H1 (cell line): ENCODE measurements around the gene ZACN. TPM values are rescaled to one million over a fixed set of nuclear protein-coding genes. Genes with fewer than 3 reads are reported as not detected.

ENCODE experiments used
- ATF2 ChIP-seq: IDR thresholded peaks from 2 replicates; pipeline ENCODE4 v1.6.1; 2012; ENCODE audit warnings: low read length, inconsistent platforms
- CBX8 ChIP-seq: fragments of 300-800, 300-1000 bp; sonication (generic); IDR thresholded peaks from 2 replicates; pipeline ENCODE4 v1.7.1; 2016; ENCODE audit warnings: low read depth, low read length, borderline replicate concordance
- CHD2 ChIP-seq: IDR thresholded peaks from 2 replicates; pipeline ENCODE4 v1.6.1; 2012; ENCODE audit warnings: low read length, improper control_type of control experiment
- KDM4A ChIP-seq: IDR thresholded peaks from one replicate; pipeline ENCODE4 v1.7.1; 2012; ENCODE audit warnings: low read depth, mild to moderate bottlenecking, moderate library complexity, low read length, inconsistent platforms; ENCODE audit not compliant: severe bottlenecking
- RAD21 ChIP-seq, 2 experiments: IDR thresholded peaks in 1 of 2; conservative IDR thresholded peaks in 1 of 2; 2 replicates each; pipeline ENCODE4 v1.6.1; 2011; ENCODE audit warnings: low read depth in 2 of 2, low read length in 2 of 2, improper control_type of control experiment in 1 of 2, inconsistent platforms in 1 of 2, mild to moderate bottlenecking in 1 of 2, moderate library complexity in 1 of 2
- polyA plus RNA-seq, 7 experiments: library from polyadenylated mRNA; depleted of rRNA in 3 of 7; stranded (reverse) in 5 of 7; unstranded in 2 of 7; fragments of >200 nt in 5 of 7; fragments of 200-250 nt in 2 of 7; gene quantifications; 1 replicate in 5 of 7; 2 replicates in 1 of 7; 4 replicates in 1 of 7; pipeline versions ENCODE4 v1.2.1 to v1.2.3, GENCODE V29; 2011 to 2013; ENCODE audit warnings: missing spikeins in 2 of 7, mixed read lengths in 2 of 7
- total RNA-seq: library from RNA; stranded (reverse); fragmentation: NEBNext Ultra II Directional; extraction: Animal tissue kit (Norgen Biotek cat#: 25700); gene quantifications from 2 replicates; pipeline ENCODE4 v1.2.1, GENCODE V29; 2021

Gene ZACN
- total and polyA plus RNA-seq, 2 of the 8 experiments (the other 6 are each of a cell fraction or from before 2014, with no cell fraction given) = 0.26 TPM; not detected in 1

DNA sequence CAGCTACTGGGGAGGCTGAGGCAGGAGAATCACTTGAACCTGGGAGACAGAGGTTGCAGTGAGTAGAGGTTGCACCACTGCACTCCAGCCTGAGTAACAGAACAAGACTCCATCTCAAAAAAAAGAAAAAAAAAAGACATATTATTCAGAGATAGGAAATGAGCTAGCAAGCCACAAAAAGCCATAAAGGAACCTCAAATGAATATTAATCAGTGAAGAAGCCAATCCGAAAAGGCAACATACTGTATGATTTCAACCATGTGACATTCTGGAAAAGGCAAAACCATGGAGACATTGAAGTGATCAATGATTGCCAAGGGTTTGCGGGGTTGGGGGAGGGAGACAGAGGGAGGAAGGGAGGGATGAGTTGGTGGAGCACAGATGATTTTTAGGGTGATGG, 33.0 kb downstream of the ZACN start (continued):
- no peak for TF ChIP-seq RAD21 (IDR thresholded peaks at IDR 0.05 in 1 of 2, conservative IDR thresholded peaks at IDR 0.05 in 1 of 2; ENCODE audit: low read depth in 2 of 2, low read length in 2 of 2)
- TF ChIP-seq ATF2 = no peak
- no peak for TF ChIP-seq CHD2
- TF ChIP-seq KDM4A = no peak
- no peak for TF ChIP-seq CBX8
